ENCODE measurements around the gene BCAP31.

DNA sequence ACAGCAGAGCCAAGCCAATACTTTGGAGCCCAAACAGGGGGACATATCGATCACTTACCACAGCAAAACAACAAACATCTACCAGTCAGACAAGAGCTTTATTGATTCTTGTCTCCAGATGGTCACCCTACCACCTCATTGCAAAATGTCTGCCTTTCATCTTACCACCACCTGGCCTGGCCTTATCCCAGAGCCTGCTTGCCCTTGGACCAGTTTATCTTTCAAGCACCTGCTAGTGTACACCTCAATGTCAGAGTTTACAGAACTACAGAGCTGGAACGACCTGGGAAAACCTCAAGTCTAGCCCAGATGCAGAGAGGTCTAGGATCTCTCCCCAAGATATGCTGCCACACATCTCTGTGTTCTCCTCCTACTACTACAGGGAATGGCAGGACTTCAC is 4.5 kb downstream of the BCAP31 start:
- TF ChIP-seq ZNF565 (CRISPR knock-in tag; conservative IDR thresholded peaks at IDR 0.05; ENCODE audit: low read depth) (no peak), PATZ1 (CRISPR knock-in tag; IDR thresholded peaks at IDR 0.05; ENCODE audit: borderline replicate concordance) (no peak), CREB5 (CRISPR knock-in tag; IDR thresholded peaks at IDR 0.05; ENCODE audit: low read depth) (no peak), TOX (CRISPR knock-in tag; IDR thresholded peaks at IDR 0.05; ENCODE audit: borderline replicate concordance) (no peak), PPARA (CRISPR knock-in tag; IDR thresholded peaks at IDR 0.05; ENCODE audit: borderline replicate concordance) (no peak), CSRNP3 (CRISPR knock-in tag; IDR thresholded peaks at IDR 0.05) (no peak), ZFP3 (CRISPR knock-in tag; IDR thresholded peaks at IDR 0.05) (no peak), TCF4 (CRISPR knock-in tag; IDR thresholded peaks at IDR 0.05; ENCODE audit: borderline replicate concordance) (no peak), ESRRG (CRISPR knock-in tag; IDR thresholded peaks at IDR 0.05) (no peak)
